Stimulated activated CD8-positive, alpha-beta memory T cell treated with anti-CD3 and anti-CD28 coated beads, Interleukin-2, amount 100 ng/mL, for 1 hour (primary cell): Measurements from ENCODE around the gene PFKFB3.
"Not testable (repeated sequence)": the region's sequence is repeated elsewhere in the genome, so short reads cannot be mapped to it uniquely, and the experiment has no call there.

Source experiments
- DNase-seq, 2 donors: peaks; one replicate each; pipeline ENCODE4 v3.0.0-alpha.2; 2020; ENCODE audit warnings: low read depth in 2 of 2

The PFKFB3 gene

DNA sequence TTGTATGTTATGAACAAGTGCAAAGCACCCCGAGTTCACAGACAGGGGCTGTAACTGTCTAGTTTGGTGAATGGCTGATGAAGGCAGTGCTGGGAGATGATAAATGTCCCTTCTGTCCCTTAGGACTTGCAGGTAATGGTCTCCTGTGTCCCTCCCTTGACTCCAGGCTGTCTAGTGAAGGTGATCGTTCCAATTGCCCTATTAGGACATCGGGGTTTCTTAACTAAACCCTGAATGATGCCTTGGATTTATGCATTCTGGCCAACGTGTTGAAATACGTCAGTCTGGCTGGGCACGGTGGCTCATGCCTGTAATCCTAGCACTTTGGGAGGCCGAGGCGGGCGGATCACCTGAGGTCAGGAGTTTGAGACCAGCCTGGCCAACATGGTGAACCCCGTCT is 69.4 kb downstream of the PFKFB3 start:
- no peak for DNase-seq

GRCh38 chr10:6273351-6273750 is 70.6 kb downstream of the PFKFB3 start:
- DNase-seq, result no peak

GRCh38 chr10:6274040-6274439 is 71.3 kb downstream of the PFKFB3 start:
- no peak for DNase-seq

DNA sequence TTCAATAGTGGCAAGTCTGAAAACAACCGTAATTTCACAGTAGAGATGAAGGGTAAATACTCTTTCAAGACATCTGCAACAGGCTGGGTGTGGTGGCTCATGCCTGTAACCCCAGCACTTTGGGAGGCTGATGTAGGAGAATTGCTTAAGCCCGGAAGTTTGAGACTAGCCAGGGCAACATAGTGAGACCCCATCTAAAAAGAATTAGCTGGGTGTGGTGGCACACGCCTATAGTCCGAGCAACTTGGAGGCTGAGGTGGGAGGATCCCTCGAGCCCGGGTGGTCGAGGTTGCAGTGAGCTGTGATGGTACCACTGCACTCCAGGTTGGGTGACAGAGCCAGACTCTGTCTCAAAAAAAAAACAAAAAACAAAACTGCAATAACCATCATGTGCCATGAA is 71.8 kb downstream of the PFKFB3 start:
- no peak for DNase-seq

DNA sequence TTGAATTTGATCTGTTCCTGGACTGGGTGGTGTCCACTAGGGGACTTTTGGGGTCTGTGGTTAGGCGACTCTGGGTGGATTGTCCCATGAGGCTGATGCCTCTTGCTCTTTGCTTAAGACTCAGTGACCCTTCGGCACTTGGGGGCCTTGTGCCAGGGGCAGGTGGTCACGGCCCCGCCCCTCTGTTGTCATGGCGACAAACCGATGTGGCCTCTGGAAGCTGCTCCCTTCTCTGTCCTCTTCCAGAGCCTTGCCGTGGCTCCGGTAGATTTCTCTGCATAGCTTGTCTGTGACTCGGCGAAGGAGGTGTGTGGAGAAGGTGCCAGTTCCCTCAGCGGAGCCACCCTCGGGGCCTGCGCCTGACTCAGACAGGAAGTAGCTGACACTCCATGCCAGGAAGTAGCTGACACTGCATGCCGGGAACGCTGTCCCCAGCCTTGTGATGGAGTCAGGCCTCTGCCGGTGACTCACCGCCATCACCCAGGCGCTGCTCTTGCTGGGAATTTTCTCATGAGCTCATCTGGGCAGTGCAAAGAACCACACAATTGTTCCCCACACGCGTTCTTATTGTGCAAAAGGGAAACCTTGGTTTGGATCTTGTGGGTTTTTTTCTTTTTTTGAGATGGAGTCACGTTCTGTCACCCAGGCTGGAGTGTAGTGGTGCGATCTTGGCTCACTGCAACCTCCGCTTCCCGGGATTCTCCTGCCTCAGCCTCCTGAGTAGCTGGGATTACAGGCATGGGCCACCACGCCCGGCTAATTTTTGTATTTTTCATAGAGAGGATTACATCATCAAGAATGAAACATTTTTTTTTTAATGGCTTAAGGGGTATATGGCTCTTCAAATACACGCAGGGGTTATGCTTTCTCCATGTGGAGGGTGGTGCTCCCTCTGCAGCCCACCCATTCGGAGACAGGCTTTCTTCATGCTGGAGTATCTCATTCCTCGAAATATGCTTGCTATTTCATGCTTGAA is 72.6 kb downstream of the PFKFB3 start:
- DNase-seq, result peak; percentile 66 to 78

GRCh38 chr10:6276356-6276755 is 73.6 kb downstream of the PFKFB3 start:
- no peak for DNase-seq

GRCh38 chr10:6278519-6279120 is 75.9 kb downstream of the PFKFB3 start:
- no peak for DNase-seq

GRCh38 chr10:6279540-6280267 is 77.0 kb downstream of the PFKFB3 start:
- no peak for DNase-seq

GRCh38 chr10:6280291-6280690 is 77.6 kb downstream of the PFKFB3 start:
- DNase-seq, result no peak

GRCh38 chr10:6282454-6282958 is 79.8 kb downstream of the PFKFB3 start:
- DNase-seq, result no peak

- no peak for DNase-seq
Observed at GRCh38 chr10:6283655-6284054, 80.9 kb downstream of the PFKFB3 start.

DNA sequence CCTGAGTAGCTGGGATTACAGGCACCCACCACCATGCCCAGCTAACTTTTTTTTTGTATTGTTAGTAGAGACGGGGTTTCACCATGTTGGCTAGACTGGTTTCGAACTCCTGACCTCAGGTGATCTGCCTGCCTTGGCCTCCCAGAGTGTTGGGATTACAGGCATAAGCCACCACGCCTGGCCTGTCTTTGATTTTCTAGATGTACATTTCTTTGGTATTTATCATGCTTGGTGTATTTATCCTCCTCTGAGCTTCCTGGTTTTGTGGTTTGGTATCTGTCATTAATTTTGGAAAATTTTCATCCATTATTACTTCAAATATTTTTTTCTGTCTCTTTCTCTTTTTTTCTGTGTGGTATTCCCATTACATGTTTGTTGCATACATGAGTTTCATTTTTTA is 87.9 kb downstream of the PFKFB3 start:
- not testable (repeated sequence) for DNase-seq

DNA sequence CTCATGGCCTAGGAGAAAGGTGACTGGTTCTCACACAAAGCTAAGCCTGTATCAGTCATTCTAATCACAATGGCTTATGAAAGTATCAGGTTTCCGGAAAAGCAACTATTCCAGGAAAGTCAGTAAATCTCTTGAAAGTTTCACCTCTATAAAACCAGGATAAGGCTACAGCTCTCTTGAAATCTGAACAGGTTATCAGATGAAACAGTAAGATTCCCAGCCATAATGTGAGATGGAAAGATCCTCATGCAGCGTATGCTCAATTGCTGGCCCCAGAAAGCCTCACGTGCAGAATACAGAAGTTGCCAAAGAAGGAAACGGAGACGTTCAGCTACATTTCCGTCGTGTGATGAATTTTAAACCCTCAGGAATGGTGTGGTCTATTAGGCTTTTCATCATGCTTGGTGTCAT is 90.0 kb downstream of the PFKFB3 start:
- no peak for DNase-seq

DNA sequence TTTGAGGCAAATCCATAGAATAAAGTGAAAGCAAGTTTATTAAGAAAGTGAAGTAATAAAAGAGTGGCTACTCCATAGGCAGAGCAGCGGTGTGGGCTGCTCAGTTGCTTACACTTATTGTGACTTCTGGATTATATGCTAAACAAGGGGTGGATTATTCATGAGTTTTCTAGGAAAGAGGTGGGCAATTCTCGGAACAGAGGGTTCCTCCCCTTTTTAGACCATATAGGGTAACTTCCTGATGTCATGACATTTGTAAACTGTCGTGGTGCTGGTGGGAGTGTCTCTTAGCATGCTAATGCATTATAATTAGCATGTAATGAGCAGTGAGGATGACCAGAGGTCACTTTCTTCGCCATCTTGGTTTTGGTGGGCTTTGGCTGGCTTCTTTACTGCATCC is 93.7 kb downstream of the PFKFB3 start:
- DNase-seq, result not testable (repeated sequence)

DNA sequence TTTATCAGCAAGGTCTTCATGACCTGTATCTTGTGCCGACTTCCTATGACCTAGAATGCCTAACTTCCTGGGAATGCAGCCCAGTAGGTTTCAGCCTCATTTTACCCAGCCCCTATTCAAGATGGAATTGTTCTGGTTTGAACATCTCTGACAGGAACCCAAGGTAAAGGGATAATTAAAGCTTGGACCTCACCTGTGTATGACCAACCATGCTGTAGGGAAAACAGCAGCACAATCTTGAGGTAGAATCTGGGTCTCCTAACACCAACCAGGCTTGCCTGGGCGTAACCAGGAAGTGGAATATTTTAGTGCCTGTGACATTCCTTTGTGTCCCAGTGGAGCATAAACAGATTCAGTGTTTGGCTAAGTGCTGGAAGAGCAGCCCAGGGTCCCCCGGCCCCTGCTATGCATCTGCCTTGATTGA is 94.1 kb downstream of the PFKFB3 start:
- DNase-seq, result no peak

DNA sequence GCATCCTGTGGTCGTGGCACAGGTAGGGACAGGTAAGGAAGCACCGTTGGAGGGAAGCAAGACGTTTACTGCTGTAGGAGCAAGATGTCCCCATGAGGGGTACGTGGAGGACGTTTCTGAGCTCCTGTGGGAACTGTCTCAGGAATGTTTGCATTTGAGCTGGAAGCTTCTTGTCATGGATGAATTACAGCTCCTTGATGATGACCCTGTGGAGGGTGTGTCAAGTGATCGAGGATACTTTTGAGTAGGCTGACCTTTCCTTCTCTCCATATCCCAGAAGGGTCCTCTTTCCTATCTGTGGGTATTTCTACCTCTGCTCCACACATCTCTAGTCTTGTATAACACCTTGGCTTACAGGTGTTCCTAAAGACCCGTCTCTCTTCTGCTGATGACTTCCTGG is 94.8 kb downstream of the PFKFB3 start:
- no peak for DNase-seq

DNA sequence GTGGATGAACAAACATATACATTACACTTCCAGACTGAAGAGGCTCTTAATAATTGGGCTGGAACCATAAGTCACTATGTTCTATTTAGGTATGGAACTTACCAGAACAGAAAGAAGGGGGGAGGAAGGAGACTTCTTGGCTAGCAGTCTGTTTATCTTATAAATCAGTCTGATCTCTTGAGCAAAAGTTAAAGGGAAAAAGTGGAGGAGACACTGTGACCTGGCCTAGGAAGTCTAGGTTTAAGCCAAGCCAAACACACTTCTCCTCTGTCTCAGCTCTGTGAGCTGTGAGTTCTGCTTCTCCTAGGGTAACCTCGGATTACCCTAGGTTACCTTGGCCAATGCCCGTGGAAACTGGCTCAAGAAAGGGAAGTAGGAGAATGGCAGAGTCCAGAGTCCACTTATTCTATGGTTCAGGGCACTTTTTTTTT is 95.2 kb downstream of the PFKFB3 start:
- no peak for DNase-seq

DNA sequence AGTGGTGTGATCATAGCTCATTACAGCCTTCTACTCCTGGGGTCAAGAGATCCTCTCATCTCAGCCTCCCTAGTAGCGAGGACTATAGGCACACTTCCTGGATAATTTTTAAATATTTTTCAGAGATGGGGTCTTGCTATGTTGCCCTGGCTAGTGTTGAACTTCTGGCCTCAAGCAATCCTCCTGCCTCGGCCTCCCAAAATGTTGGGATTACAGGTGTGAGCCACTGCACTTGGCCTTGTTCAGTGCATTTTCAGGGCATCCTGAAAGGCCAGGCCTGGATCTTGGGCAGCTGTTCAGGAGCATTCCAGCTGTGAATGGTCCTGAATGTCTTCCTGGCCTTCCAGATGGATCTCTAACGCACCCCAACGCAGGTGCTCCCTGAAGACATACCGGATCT is 95.7 kb downstream of the PFKFB3 start:
- no peak for DNase-seq

DNA sequence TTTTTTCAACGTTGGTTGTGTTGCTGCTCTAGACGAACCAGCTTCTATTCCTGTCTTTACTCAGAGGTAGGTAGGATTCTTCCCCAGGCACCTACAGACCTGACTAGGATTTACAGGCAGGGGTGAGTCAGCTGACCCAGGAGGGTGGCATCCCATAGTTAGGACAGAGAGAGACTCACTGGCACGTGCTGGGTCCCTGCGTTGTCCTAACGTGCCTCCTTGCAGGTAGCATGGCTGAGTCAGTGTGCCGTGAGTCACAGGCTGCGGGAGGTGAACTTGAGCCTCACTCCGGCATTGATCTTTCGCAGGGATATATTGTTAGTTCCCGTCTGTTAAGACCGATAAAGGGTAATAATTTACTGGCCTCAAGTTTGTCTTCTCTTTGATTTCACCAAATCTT is 96.5 kb downstream of the PFKFB3 start:
- DNase-seq, result no peak

- no peak for DNase-seq
Observed at GRCh38 chr10:6299743-6300105, 97.0 kb downstream of the PFKFB3 start.

DNA sequence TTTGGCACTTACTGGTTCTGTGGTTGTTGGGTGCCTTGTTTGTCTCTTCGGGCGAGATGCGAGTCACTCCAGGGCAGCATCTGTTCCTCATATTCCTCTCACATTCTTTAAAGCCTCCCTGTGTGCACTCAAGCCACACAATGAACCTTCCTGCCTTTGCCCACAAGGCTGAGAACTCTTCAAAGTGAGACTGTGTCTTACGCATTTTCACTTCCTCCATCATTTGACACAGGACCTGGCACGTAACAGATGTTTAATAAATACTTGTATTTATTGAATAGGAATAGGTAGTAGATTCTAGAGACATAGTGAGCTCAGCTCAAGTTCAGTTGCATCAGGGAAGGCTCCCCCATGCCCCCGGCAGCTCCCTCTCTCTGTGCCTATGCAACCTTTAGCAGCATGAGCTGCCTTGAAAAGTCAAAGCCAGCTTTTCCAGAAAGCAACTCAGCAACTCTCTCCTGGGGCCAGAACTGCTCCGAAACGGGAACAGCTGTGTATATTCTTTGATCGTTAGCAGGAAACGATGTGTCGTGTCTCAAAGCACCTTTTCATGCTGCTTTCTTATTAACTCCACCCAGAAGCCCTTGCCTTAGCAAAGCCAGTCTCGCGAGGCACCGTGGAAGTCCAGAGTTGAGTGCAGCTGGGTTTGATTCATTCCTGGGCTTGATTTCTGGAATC is 97.5 kb downstream of the PFKFB3 start:
- no peak for DNase-seq
